MM.1S (cell line): ENCODE data around the gene CUL2.

Experiments
- CTCF ChIP-seq: fragments of 300-600 bp; sonication (generic); IDR thresholded peaks from 2 replicates; pipeline ENCODE4 v1.5.1; 2016; ENCODE audit warnings: antibody characterized with exemption, low read length, mixed read lengths
- EZH2 ChIP-seq: fragments of 300-600 bp; sonication (generic); optimal IDR thresholded peaks from 2 replicates; pipeline ENCODE3; 2017; ENCODE audit warnings: low read depth, mild to moderate bottlenecking, antibody characterized with exemption, low read length, mixed read lengths
- EZH2phosphoT487 ChIP-seq: fragments of 300-600 bp; sonication (generic); IDR thresholded peaks from 2 replicates; pipeline ENCODE4 v1.6.1; 2018; ENCODE audit warnings: antibody characterized with exemption, low read length

- TF ChIP-seq CTCF (no peak), EZH2 (no peak), EZH2phosphoT487 (no peak)
These were observed 83.3 kb downstream of the CUL2 start for GRCh38 chr10:35006836-35007235.
